ENCODE data around the gene RAB33B.
"Not testable (repeated sequence)": the region's sequence is repeated elsewhere in the genome, so short reads cannot be mapped to it uniquely, and the experiment has no call there.

- not testable (repeated sequence) for TF ChIP-seq EP300, CTCF, POLR2A (IDR thresholded peaks at IDR 0.05)
Observed at GRCh38 chr4:139464512-139464911, 10.6 kb downstream of the RAB33B start.
